Fibroblast of peridontal ligament (primary cell): ENCODE results near the gene IFNL1.
"Not testable (repeated sequence)": the region's sequence is repeated elsewhere in the genome, so short reads cannot be mapped to it uniquely, and the experiment has no call there.

Experiments used
- DNase-seq: peaks from one replicate; pipeline ENCODE4 v3.0.0-alpha.2; 2010; ENCODE audit errors: extremely low read depth

IFNL1 gene

DNA sequence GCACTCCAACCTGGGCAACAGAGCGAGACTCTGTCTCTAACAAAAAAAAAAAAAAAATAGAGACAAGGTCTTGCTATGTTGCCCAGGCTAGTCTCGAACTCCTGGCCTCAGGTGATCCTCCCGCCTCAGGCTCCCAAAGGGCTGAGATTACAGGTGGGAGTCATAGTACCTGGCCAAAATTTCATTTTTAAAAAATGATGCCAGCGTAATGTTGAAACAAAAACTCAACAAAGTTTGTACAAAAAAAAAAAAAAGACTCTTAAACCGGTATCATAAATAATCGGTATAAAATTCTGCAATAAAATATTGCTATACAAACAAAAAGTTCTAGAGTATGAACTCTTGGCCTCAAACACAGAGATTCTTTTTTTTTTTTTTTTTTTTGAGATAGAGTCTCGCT, 36.1 kb downstream of the IFNL1 start:
- DNase-seq, result no peak

DNA sequence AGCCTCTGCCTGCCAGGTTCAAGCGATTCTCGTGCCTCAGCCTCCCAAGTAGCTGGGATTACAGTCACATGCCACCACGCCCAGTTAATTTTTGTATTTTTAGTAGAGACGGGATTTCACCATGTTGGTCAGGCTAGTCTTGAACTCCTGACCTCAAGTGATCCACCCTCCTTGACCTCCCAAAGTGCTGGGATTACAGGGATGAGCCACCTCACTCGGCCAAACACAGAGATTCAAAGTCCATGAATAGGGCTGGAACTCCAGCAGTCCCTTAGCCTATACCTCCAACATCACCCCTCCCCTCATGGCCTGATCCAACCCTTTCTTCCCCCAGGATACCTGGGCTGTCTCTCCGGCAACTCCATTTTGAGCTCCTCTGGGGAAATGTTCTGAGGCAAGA, 36.5 kb downstream of the IFNL1 start:
- not testable (repeated sequence) for DNase-seq

DNA sequence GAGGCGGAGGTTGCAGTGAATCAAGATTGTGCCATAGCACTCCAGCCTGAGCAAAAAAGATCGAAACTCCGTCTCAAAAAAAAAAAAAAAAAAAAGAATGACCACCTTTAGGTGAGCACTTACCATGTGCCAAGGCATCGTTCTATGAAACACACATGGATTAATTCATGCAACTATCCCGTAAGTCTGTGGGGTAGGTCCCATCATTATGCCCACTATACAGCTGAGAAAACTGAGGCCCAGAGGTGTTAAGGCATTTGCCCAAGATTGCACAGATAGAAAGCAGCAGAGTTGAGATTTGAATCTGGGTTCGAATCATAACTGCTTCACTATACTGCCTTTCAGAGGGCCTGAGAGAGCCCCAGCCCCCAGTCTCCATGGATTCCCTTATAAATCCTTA, 37.3 kb downstream of the IFNL1 start:
- DNase-seq, result no peak

DNA sequence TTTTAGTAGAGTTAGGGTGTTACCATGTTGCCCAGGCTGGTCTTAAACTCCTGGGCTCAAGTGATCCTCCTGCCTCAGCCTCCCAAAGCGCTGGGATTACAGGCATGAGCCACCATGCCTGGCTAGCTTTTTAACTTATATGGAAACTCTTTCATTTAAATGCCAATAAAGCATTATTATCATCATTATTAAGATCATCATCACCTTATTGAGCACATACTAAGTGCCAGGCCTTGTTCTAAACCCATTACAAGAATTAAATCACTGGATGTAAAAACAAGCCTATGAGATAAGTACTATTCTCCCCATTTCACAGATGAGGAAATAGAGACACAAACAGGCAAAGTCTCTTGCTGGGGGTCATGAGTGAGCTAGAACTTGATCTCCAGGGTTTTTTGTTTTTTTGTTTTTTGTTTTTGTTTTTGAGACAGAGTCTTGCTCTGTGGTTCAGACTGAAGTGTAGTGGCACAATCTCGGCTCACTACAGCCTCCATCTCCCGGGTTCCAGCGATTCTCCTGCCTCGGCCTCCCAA, 38.3 kb downstream of the IFNL1 start:
- DNase-seq, result no peak

DNA sequence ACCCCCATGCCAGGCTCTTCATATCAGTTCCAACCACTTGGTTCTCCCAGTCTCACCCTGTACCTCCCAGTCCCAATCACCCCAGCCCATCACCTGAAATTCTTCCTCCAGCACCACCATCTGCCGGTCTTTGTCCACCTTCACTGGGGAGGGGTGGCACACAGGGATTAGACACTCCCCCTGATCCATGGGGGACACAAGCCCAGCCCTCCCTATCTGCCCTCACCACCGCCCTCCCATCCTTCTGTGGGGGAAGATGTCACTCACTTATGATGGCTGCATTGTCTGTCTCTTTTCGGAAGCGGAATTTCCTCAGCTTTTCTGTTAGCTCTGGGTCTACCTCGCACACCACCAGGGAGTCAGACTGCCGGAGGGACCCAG, 39.0 kb downstream of the IFNL1 start:
- no peak for DNase-seq

DNA sequence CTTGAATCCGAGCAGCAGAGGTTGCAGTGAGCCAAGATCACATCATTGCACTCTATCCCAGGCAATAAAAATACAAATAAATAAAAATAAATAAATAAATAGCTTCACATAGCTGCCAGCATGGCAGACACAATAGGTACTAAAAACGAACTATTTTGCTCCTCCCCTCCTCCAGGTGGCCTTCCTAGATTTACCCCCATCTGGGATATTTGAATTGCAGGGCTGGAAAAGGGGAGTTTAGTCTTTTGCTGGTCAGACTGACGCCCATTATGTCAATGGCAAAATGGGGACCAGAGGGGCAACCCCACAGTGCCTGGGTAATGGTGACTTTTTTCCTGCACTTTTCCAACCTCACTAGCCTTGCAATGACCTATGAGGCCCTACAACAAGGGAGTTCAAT, 40.3 kb downstream of the IFNL1 start:
- DNase-seq, result no peak

DNA sequence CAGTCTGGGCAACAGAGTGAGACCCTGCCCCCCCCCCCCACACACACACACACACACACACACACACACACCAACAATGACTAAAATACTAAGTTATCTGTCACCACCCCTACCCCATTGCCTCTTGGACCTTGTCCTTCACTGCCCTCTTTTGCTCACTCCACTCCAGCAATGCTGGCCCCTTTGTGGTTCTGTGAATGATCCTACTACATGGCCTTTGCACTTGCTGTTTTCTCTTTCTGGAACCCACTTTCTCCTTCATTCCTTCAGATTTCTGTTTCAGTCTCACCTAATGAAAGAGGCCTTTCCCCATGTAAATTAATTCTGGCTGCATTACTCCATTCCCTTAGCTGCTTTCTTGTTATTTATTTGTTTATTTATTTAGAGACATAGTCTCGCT, 43.5 kb downstream of the IFNL1 start:
- DNase-seq, result no peak

DNA sequence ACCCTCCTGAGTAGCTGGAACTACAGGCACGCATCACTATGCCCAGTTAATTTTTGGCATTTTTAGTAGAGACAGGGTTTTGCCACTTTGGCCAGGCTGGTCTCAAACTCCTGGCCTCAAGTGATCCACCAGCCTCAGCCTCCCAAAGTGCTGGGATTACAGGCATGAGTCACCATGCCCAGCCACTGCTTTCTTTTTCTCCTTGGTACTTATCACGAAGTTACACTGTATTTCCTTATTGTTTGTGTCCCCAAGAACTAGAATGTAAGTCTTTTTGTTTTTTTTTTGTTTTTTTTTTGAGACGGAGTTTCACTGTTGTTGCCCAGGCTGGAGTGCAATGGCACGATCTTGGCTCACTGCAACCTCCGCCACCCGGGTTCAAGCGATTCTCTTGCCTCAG, 43.9 kb downstream of the IFNL1 start:
- DNase-seq, result not testable (repeated sequence)

DNA sequence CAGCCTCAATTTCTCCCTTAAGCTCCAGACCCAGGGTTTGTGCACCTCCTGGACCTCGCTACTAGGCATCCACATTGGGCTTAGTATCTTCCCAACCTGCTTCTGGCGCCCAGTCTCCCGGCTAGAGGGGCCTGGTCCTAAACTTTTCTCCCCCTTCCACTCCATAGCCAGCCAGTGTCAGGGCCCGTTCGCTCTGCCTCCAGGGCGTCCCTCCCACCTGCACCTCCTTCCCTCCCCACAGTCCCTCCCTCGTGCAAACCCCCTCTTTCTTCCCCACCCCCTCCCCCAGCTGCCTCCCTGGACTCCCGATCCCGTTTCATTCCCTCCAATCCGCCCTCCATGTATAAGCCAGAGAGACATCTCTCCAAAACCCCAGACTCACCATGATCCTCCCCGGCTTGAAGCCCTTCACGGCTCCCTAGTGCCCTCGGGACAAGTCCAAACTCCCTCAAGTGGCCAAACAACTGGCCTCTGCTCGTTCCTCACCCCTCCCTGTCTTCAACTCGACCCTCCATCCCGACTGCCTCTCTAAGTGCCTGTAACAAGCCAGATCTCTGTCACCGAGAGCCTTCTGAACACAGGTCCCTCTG, 45.0 kb downstream of the IFNL1 start:
- DNase-seq, result no peak

DNA sequence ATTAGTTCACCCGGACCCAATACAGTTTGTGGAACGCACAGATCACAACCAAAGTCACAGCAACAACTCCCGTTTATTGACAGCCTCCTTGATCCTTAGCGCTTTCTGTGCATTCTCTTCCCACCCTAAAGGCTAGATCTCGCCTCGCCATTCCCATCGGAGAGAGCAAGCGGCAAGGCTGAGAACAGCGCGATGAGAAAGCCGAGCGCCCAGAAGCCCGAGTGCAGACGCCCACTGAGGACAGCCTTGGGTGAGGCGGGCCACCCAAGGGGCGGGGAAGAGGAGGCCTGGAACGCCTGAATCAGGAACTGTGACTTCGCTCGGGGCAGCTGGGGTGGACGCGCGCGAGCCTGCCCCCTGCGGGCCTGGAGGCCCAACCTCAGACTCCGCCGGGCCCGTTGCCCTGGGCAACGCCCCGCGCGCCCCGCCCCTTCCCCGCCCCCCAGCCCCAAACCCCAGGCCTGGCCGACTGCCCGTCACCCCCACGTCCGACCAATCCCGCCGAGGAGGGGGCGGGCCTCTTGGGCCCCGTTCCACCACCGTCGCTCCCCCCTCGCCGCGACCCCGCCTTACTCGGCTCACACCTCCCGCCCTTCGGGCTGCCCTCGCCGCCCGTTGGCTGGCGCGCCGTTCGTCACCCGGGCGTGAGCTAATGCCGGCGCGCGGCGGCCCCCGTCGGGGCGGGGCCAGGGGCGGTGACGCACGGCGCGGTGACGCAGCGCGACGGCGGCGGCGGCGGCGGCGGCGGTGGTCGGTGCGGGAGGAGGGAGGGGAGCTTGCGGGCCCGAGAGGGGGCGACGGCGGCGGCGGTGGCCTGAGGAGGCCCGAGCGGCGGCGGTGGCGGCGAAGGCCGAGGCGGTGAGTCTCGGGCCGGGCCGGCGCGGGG, 45.8 kb downstream of the IFNL1 start, which contains the start of gene SAMD4B:
TSS of gene SAMD4B (plus strand) at position 703 of the 886 bp plus-strand sequence. CDS start 14,473 bp downstream, outside the sequence.
- peak; percentile 95 for DNase-seq

DNA sequence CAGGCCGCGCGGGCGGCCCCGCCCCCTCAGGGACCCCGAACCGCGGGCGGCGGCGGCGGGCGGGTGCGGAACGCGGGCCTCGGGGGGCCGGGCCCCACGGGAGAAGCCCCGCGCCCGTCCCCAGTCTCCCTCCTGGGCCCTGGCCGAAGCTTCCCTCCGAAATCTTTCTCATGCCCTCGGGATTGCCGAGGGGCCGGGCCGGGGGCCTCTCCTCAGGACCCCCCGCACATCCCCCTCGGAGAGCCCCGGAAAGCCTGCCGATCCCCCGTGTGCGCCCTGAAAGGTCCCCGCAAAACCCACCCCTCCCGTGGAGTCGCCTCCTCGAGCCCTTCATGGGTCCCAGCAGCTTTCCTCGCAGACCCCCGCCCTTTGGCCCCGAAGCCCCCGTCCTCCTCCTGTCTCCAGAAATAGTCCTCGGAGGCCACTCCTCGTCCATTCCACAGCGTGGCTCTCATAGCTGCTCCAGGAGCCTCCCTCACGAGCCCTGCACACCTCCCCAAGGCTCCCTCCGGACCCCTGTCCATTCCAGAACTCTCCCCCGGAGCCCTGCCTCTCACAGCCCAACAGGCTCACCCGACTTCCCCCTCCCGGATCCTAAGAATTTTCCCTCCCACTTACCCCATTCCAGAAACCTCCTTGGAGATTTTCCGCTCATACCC, 46.6 kb downstream of the IFNL1 start:
- DNase-seq, result no peak

DNA sequence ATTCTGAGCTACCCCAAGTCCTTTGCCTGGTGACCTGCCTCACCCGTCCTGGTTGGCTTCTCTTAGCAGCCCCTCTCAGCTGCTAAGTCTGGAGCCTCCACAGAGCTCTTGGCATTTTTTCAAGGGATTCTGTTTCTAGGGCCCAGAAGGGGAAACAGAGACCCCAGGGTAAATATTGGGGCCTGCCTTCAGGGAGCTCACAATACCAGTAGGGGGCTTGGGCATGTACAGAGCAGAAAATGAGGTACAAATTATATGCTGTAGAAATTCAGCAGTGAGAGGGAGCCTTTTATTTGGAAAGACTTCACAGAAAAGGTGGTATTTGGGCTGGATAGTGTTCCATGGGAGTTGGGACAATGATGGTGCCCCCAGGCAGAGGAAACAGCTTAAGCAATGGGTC, 49.7 kb downstream of the IFNL1 start:
- DNase-seq, result no peak

DNA sequence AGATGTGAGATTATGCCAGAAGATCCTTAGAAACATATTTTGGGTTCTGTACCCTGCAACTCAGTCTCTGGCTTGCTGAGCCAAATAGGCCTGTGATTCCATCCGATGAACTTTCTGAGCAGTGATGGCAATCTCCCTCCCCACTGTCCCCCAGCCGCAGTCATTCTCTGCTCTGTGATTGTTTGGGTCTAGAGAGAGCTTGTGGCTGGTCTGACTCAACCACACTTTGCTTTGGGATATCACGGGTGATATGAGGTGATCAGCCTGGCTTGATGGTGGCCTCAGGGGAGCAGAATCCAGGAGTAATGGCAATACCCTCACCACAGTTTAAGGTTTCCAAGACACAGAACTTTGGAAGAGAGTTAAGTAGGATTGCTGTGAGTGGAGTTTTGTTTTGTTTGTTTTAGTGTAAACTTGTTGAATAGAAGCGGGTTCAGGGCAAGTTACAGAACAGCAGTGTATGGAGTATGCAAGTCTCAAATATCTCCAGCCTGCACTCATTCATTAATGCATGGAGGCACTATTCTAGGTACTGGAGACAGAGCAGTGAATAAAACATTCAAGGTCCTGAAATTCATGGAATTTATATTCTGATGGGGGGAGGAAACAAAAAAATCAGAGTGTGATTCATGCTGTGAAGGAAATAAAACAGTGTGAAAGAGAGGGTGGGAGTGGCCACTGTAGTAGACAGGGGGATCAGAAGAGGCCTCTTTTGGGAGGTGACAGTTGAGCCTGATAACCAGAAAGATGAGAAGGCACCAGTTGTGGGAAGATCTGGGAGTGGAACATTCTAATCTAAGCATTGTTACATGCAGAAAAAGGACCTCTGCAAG, 51.3 kb downstream of the IFNL1 start:
- DNase-seq, result peak; percentile 49
